Measurements from ENCODE around the gene SLC25A41.

GRCh38 chr19:6392221-6393073 is 41.1 kb downstream of the SLC25A41 start:
- TF ChIP-seq POLR2A (IDR thresholded peaks at IDR 0.05; ENCODE audit: low read length) (no peak), GATA1 (IDR thresholded peaks at IDR 0.05; ENCODE audit: low read depth, low read length) (no peak)
